Activated CD4-positive, alpha-beta T cell treated with anti-CD3 and anti-CD28 coated beads for 4 hours (primary cell): Measurements from ENCODE around the gene MLH3.
"Not testable (repeated sequence)": the region's sequence is repeated elsewhere in the genome, so short reads cannot be mapped to it uniquely, and the experiment has no call there.

Experiments used
- DNase-seq, 2 donors: peaks; one replicate each; pipeline ENCODE4 v3.0.0-alpha.2; 2020

Gene MLH3

DNA sequence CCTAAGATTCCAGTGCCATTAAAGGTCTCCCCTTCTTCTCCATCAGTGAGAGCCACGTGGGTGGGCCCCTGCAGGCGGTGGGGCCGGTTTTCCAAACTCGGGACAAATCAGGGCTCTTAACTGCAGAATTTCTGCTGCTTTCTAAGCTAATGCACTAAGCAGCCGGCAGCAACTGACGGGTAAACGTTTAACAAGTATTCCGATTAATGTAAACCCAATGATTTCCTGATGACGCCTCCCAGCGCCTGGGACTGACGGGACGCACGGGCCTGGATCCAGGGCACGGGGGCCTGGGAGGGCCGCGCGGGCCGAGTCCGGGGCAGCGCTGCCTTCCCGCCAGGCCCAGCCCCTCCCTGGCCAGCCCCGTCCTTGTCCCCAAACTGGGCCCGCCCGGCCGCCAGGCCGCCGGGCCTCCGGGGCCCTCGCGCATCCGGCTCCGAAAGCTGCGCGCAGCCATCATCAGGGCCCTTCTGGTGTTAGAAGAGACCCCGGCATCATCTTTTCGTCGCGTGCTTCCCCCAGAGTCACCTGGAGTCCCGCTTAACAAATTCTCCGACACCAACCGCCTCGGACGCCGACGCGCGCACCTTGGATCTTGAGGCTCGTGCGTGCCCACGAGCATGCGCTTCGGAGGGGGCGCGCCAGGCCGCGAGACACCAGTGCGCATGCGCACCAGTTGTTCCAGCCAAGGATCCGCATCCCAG is at the start of gene MLH3:
TSS of gene MLH3 (minus strand) at position 616 of the 704 bp plus-strand sequence. CDS start 1,812 bp downstream, outside the sequence.
- peak; percentile 79 to 82 for DNase-seq

DNA sequence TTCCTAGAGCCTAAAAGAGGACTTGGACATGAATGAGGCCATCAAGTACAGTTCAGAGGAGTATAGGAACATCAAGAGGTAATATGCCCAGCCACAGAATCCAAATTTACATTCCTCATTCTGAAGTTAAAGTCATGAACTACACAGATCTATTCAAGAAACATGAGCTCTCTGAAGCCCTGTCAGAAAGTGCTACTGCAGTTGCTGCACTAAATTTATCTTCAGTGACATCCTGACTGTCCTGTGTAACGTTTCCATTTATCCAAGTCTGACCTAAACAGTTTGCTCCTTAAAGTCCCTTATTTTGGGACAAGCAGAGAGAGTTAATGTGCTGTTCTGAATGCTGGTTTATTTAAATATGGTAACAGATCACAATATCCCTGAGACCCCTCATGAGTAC is 47.4 kb upstream of the MLH3 start:
- no peak for DNase-seq

GRCh38 chr14:75098212-75098611 is 46.9 kb upstream of the MLH3 start:
- no peak for DNase-seq

DNA sequence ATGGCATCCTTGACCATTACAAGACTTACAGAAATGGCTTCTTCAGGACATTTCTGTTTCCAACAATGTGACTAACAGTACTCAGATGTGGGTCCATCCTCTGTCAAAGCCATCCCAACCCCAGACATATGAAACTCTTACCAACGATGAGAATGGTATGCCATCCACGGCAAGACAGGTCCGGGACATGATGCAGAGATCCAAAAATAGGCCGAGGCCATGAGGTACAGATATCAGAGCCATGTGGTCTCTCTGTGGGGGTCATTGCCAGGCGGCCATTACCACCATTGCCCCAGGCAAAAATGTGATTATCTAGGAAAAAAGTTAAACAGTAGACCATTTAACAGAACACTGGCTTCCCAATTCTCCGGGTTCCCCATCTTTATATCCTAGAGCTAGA is 45.7 kb upstream of the MLH3 start:
- no peak for DNase-seq

DNA sequence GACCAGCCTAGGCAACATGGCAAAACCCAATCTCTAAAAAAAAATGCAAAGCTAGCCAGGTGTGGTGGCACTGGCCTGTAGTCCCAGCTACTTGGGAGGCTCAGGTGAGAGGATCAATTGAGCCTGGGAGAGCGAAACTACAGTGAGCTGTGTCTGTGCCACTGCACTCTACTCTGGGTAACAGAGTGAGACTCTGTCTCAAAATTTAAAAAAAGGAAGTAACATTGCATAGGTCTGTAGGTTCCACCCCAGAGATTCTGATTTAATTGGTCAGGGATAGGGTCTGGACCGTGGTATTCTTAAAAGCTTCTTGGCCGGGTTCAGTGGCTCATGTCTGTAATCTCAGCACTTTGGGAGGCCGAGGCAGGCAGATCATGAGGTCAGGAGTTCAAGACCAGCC is 44.4 kb upstream of the MLH3 start:
- no peak for DNase-seq

DNA sequence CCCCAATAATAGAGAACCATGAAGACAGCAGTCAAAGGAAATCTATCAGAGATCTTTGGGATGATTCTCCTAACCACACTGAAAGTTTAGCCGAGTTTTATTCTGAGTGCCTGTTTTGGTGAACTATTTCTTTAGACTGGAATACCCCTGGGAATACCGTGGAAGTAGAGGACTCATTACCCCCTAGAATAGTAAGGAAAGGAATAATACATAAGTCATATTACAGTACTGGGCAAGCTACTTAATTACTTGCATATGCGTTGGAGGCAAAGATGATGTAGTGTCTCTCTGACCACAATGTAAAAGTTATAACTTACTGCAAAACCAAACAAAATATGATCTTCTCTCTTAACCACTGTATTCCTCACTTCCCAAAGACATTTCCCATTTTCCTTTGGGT is 43.6 kb upstream of the MLH3 start:
- DNase-seq = no peak

GRCh38 chr14:75092698-75093097 is 41.4 kb upstream of the MLH3 start:
- DNase-seq = no peak

GRCh38 chr14:75091251-75091650 is 40.0 kb upstream of the MLH3 start:
- DNase-seq = no peak

- DNase-seq = no peak
These were observed 39.1 kb upstream of the MLH3 start for GRCh38 chr14:75090353-75090752.

GRCh38 chr14:75088566-75089373 is 37.5 kb upstream of the MLH3 start:
- DNase-seq = peak; percentile 33 to 60

DNA sequence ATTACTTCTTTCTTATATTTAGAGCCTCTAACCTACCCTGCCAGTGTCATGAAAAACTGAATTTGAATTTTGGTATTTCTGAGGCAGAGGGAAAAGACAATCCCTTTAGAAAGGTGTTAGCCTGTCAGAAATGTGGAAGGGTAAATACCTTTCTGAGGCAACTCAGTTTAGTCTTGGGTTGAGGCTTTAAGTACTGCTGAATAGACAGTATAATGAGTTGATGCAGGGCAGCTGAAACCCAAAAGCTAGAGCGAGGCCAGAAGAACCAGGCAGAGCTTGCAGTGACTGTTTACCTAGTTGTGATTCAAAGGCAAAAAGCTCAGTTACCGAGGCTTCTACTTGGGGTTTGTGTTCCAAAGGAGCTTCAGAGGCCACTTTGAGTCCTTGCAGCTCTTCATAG is 36.9 kb upstream of the MLH3 start:
- no peak for DNase-seq

- DNase-seq = no peak
These were observed 33.2 kb upstream of the MLH3 start for GRCh38 chr14:75084513-75084912.

DNA sequence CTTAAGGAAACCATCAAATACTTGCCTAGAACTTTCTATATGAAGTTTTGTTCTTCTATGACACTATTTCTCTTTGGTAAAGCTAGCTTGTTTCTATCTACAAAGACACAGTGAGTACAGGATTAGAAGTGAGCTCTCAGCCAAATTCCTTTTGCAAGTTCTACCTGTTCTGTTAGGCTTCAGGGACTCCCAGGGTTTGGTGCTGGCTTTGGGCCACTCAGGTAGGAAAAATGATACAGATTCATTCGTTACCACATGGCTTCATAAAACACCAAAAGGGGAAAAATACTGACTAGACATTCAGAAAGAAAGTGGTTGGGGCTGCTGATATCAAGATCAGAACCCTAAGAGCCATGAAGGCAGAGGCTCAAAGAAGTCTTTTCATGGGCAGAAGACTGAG is 32.0 kb upstream of the MLH3 start:
- DNase-seq = no peak

DNA sequence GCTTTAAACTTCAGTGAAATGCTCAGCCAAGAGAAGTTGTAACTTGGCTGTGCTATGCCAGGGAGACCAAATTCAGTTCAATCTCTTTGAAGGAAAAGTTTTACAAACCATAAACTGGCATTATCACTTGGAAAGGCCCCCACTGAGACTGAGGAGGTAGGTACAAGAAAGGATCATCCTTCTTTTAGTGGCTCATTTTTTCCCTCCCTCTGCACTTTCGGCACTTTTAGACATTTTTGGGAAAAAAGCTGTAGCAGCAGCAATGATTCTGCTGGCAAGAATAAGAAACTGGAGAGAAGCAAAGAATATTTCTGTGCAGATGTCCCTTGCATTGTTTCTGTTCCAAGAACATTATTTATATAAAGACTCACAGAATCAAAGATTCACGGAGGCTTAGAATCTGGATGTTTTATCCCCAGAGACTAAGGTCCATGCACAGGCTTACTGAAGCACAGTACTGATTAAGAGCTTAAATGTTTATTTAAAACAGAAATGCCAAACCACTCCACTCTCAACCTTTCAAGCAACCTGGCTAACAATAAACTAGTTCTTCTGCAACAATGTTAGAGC is 30.5 kb upstream of the MLH3 start:
- no peak for DNase-seq

GRCh38 chr14:75079521-75079920 is 28.3 kb upstream of the MLH3 start:
- DNase-seq = no peak

GRCh38 chr14:75077794-75078193 is 26.5 kb upstream of the MLH3 start:
- no peak for DNase-seq

- no peak for DNase-seq
These were observed 19.1 kb upstream of the MLH3 start for GRCh38 chr14:75070383-75070782.

- no peak for DNase-seq
These were observed 18.5 kb upstream of the MLH3 start for GRCh38 chr14:75069811-75070145.

GRCh38 chr14:75069121-75069810 is 18.0 kb upstream of the MLH3 start, which contains the start of gene ZC2HC1C:
Gene ZC2HC1C (plus strand): TSS chr14:75069641. CDS start chr14:75070574, 933 bp downstream.
- peak; percentile 40 to 48 for DNase-seq

DNA sequence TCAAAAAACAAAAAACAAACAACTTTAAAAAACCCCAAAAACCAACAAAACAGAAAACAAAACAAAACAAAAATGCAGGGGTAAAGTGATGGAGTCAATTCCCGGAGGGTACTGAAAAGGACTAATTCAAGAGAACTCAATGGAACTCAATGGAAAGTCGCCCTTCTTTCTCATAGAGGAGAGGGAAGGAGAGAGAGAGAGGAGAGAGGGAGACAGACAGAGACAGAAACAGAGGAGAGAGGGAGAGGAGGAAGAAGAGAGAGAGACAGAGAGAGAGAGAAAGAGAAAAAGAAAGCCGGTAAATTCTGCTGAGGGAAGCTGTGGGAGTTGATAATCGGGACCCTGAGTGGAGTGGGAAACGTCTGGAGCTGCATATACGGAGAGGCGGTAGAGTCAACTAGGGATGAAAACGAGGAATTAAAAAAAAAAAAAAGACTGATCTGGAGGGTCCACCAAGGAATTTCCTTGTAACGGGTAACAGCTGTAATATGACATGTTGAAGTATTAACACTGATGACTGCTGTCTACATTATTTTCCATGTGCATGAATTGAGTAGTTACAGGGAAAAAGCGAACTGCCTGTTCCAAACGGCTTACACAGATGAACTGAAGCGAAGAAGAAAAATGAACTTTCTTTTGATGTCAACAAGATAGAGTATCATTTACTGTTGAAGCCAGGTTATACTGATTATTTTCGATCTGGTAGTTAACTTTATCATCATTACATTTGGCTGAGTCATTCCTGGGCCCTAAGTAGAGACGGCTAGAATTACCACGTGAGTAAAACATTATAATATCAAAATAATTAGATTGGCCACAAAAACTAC is 17.2 kb upstream of the MLH3 start:
- no peak for DNase-seq

- DNase-seq = not testable (repeated sequence)
These were observed 16.5 kb upstream of the MLH3 start for GRCh38 chr14:75067765-75068164.

DNA sequence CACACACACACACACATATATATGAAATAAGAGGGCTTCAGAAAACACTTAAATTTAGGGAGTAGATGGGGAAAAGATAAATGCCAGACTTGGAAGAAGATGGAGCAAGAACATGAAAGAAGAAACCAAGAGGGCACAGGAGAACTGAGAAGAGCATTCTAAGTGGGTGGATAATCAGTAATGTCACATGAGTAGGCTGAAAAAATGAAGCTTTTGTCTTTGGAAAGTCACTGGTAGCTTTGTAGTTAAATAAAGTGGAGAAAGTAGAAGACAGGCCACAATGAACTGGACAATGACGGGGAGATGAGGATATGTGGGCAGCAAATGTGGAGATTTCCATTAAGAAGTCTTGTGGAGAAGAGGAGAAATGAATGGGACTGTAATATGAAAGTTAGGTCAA is 15.9 kb upstream of the MLH3 start:
- DNase-seq = no peak

GRCh38 chr14:75066691-75067090 is 15.4 kb upstream of the MLH3 start:
- DNase-seq = no peak
